Measurements from ENCODE around the gene NKG7.

Gene NKG7

GRCh38 chr19:51361239-51361638 lies 11.2 kb downstream of the NKG7 start:
- no peak for DNase-seq (ENCODE audit: low read depth)

DNA sequence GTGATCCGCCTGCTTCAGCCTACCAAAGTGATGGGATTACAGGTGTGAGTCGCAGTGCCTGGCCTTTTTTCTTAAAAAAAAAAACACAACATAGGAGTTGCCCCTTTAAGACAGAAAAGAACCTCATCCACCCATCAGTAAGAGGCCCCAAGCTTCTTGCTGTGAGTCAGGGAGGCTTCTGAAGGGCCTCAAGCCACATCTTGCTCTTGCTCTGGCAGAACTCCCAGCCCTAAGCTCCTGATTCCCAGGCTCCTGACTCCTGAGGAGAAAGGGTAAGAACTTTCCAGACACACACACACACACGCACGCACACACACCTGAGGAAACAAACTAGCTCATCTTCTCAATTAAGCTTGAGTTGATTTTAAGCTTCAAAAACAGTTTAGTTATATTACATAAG lies 13.2 kb downstream of the NKG7 start:
- DNase-seq (ENCODE audit: low read depth): no peak

DNA sequence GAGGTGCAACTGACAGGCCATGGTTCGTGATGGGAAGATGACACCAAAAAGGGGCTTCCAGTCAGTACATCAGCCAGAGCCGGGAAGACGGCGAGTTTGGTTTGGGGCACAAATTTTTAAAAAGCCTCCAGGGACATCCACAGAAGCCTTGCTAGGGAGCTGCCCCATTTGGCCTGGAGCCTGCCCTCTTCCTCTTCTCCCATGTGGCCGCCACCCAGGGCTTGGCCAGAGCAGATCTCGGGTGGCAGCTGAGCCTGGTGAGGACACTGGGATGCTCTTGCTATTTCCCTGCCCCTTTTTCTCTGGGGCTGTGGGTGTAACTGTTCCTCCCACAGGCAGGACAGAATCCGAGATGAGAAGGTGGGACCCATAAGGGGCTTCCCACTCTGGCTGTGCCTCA lies 14.5 kb downstream of the NKG7 start:
- no peak for DNase-seq (ENCODE audit: low read depth)

- DNase-seq (ENCODE audit: low read depth): no peak
These were observed 16.2 kb downstream of the NKG7 start for GRCh38 chr19:51356159-51356801.

DNA sequence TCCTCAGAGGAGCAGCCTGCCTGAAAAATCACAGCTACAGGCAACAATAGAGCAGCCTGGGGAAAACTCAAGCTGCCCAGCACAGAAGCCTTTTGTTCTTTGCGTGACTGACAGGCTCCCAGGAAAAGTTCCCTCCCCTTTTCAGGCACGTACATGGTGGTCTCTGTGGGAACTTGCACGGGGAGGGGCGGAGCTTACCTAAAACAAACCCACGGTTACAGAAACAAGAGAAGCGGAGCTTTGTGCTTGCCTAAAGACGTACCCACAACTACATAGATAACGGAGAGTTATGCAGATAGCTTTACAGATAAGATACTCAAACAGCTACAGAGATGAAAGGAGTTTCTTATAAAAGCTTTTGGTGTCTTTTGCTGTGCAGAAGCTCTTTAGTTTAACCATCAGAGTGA lies 17.7 kb downstream of the NKG7 start:
- no peak for DNase-seq (ENCODE audit: low read depth)

DNA sequence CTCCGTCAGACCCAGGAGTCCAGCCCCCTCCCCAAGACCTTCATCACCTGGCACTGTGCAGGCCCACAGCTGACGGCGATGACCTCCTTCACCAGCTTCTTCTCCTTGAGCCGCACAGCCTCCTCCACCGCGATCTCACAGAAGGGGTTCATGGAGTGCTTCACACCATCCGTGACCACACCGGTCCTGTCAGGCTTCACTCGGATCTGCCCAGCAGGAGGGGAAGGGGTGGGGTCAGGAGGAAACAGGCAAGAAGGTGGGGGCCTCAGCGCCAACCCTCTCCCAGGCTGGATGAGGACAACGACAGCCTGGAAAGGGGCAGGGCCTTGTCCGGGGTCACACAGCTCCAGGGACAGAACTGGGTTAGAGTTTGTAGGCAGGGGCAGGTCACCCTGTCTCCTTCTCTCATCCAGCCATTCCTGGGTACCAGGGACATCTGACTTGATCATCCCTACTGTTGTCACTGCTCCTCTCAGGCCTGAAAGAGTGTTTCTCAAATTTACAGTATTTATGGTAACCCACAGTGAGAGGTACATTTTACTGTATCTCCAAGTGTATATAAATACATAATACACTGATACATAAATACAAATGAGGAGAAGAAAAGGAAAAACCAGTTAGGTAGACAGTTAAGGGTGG lies 18.2 kb downstream of the NKG7 start:
- DNase-seq (ENCODE audit: low read depth): no peak

- DNase-seq (ENCODE audit: low read depth): no peak
These were observed 19.6 kb downstream of the NKG7 start for GRCh38 chr19:51352783-51353360.

DNA sequence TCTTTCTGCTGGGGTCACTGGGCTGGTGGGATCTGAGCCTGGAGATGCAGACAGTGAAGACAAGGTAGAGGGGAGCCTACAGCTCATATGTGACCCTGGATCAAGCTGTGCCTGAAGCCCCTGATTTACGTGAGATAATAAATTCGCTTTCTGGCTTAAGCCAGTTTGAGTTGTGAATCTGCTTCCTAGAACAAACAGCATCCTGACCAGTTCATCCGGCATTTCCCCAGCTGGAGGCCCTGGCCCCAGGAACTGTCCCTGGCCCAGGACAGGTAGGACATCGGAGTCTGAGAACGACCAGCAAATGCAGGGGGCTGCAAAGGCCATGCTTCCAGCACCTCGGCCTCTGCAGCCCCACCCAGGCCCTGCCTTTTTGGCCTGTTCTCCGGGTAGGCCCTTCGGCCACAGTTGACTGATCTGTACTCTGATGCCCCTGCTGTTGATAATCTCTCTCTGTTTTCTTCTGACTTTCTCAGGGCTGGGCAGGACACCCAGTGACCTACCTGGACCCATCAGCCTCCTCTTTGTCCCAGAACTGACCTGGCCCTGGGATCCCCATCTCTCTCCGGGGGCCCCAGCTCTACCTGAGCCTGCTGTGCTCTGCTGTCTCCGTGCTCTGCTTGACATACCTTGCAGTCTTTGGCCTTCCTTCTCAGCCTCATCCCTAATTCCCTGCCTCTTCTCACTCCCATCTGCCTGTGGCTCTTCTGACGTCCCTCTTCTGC lies 21.0 kb downstream of the NKG7 start:
- no peak for DNase-seq (ENCODE audit: low read depth)

GRCh38 chr19:51347209-51347928 lies 25.1 kb downstream of the NKG7 start:
- DNase-seq (ENCODE audit: low read depth): no peak

DNA sequence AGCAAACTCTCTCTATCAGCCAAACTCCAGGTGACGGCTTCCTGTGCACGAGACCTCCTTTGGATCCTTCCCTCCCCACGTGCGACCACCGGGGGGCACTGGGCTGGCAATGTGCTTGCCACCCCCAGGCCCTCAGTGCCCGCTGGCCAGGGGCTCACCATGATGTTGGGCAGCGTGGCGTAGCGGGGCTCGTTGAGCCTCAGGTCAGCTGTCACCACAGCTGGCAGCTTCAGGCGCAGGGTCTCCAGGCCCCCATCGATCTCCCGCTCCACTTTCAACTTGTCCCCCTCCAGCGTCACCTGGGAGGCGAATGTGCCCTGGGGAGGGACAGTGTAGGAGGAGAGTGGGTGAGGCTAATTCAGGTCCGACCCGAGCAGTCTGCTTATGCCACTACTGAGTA lies 25.7 kb downstream of the NKG7 start:
- no peak for DNase-seq (ENCODE audit: low read depth)

DNA sequence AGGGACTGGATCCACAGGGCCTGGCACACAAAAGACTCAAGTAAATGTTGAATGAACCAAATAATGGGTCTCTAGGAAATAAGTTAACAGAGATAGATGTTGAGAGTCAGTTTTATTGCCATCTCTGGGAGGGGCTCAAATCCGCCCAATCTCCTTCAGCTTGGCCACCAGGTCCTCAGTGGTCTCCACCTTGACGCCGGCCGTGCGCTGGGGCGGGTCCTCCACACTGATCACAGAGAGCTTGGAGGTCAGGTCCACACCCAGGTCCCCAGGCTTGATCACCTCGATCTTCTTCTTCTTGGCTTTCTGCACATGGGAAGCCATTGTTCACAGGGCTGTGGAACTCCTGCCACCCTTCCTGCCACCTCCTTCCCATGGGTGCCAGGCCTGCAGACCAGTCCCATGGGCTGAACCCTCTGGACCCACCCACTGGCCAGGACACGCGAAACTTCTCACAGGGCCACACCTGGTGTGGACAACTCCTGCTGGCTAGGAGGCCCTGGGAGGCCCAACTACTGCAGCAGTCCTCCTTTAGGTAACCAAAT lies 27.3 kb downstream of the NKG7 start:
- no peak for DNase-seq (ENCODE audit: low read depth)

DNA sequence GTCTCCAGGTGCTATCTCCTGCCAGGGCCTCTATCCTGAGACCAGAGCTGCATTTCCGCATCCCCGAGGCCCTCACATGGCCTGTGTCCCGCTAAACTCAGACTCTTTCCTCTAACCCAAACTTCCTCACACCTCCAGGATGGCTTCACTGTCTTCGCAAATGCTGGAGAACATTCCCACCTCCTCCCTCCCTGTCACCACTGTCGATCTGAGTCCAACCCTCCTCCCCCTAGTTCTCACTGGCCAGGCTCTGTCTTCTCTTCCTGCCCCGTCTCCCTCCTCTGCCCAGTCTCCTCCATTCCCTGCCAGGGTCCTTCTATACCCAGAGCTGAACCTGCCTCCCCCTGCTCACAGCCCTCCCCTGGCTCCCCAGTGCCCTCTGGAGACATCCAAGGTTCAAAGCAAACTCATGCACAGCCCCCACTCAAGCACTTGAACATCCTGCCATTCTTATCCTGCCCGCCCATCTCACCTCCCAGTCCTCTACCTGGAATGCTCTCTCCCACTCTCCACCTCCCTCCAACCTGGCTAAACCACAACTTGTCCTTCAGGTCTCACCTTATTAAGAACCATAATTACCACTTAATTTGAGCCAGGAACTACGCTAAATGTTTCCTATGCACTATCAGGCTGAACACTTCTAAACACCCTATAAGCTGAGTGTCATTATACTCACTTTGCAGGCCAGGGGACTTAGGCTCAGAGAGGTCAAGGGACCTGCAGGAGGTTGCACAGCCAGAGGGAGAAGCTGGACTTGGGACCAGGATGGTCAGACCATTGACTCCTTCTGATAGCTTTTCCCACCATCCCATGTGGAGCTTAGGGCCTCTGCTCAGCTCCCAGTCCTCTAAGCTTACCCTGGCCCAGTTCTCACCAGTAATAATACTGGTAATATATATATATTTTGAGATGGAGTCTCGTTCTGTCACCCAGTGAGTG lies 29.6 kb downstream of the NKG7 start:
- no peak for DNase-seq (ENCODE audit: low read depth)

DNA sequence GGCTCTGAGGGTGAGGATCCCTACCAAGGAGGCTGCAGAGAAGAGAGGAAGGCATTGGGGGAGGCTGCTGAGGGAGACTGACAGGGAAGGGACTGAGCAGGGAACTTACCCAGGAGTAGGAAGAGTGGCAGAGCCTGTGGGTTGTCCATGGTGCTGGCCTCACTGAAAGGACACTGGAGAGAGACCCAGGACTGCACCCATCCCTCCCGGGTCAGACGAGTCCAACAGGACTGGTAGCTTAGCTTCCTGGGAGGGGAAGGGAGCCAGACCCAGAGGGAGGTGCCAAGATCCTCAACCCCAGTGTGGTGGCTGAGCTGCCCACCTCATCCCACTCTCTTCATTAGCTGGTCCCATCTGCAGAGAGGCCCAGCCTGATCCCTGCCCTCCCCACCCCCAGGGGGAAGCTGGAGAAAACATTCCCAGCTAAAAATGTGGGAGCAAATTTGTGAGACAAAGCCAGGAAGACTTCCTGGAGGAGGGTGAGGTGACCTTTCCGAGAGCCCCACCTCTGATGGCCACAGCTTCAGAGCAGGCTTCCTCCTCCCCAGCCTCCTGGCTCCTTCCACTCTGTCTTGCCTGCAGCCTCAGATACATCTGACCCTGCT lies 30.4 kb downstream of the NKG7 start, which contains the start of gene VSIG10L:
VSIG10L (minus strand) TSS at position 164 of the 605 bp plus-strand sequence; CDS start at position 149, 15 bp downstream.
- no peak for DNase-seq (ENCODE audit: low read depth)

GRCh38 chr19:51341066-51341465 lies 31.4 kb downstream of the NKG7 start:
- no peak for DNase-seq (ENCODE audit: low read depth)

GRCh38 chr19:51339687-51340656 lies 32.5 kb downstream of the NKG7 start:
- DNase-seq (ENCODE audit: low read depth): peak; percentile 89

DNA sequence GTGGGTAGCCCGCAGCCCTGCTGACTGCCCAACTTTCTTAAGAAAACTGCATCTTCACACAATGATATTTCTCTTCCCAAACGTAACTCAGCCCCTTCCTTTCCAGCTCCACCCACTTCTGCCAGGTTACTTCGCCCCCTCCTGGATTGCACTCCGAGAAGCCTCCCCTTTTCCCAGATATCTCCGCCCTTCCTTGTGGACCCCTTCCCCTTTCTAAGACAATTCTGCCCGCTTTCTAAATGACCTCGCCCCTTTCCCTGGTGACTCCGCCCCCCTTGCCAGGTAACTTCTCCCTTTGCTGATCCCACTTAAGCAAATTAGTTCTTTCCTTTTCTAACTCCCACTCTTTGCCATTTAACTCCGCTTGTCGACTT lies 33.2 kb downstream of the NKG7 start:
- no peak for DNase-seq (ENCODE audit: low read depth)

DNA sequence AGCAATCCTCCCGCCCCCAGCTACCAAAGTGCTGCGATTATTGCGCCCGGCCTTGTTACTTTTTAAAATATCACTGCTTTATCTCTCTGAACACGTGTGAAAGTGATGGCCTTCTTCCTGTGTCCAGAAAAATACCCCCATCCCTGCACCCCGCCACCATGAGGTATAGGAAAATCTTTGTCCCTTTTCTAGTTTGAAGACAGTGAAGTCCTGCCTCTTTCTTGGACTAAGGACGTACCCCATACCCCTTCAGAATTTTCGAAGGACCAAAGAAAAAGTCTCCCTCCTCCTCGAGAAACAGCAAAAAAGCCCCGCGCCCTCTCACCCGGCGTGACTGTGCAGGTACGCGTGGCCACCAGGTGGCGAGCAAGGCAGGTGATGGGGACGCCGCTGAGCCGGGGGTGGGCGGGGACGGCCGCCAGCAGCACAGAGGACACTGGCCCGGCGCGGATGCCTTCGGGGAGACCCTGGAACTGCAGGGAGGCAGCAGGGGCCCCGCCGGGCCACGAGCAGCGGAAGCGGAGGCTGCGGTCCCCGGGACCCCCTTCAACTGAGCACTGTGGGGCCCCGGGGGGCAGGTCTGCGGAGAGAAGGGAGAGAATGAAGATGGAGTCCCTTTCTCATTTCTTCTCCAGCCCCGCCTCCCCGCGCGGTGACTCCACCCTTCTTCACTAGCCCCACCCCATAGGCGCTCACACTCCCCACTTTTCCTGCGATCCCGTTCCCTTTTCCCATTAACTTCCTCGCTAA lies 33.7 kb downstream of the NKG7 start:
- peak; percentile 83 for DNase-seq (ENCODE audit: low read depth)

DNA sequence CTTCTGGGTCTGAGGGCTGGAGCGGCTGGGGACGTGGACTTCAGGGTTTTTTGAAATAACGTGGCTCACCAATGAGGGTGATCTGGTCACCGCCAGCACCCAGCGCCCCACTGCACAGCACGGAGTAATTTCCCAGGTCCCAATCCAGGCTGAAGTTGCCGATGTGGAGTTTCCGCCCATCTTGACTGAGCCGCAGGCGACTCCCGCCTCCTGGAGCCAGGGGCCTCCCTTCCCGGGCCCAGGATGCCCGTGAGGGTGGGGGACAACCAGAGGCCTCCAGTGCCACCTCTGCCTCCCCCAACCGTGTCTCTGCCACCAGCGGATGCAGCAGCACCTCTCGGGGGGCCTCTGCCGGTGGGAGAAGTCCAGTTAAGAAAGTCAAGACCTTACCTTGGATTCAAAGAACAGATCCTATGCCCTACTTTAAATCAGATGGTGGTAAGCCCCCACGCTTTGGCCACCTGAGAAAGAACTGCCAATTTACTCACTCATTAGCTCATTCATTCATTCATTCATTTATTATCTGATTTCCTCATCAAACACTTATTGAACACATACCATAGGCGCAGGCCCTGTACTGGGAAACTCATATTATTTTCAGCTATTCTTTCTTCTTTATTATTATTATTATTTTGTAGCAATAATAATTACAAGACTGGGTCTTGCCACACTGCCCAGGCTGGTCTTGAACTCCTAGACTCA lies 34.4 kb downstream of the NKG7 start:
- DNase-seq (ENCODE audit: low read depth): no peak

Data from stimulated activated CD4-positive, alpha-beta T cell treated with anti-CD3 and anti-CD28 coated beads, Interleukin-2, amount 100 ng/mL, for 4 hours (primary cell).